Dedifferentiated amniotic fluid mesenchymal stem cell (primary cell): ENCODE results near the gene STAG1.
"Not testable (repeated sequence)": the region's sequence is repeated elsewhere in the genome, so short reads cannot be mapped to it uniquely, and the experiment has no call there.

Source experiments
- DNase-seq: peaks from one replicate; pipeline ENCODE4 v3.0.0-alpha.2; 2016; ENCODE audit errors: extremely low spot score

The STAG1 gene

GRCh38 chr3:136703429-136703828, 48.7 kb downstream of the STAG1 start:
- no peak for DNase-seq

GRCh38 chr3:136699271-136699828, 52.8 kb downstream of the STAG1 start:
- no peak for DNase-seq

GRCh38 chr3:136698361-136698760, 53.8 kb downstream of the STAG1 start:
- no peak for DNase-seq

GRCh38 chr3:136696797-136697196, 55.4 kb downstream of the STAG1 start:
- DNase-seq, result no peak

- DNase-seq, result no peak
These were observed 57.9 kb downstream of the STAG1 start for GRCh38 chr3:136694321-136694720.

GRCh38 chr3:136690599-136690998, 61.6 kb downstream of the STAG1 start:
- no peak for DNase-seq

- DNase-seq, result no peak
These were observed 66.3 kb downstream of the STAG1 start for GRCh38 chr3:136685882-136686281.

GRCh38 chr3:136682740-136683312, 69.4 kb downstream of the STAG1 start:
- DNase-seq, result no peak

- DNase-seq, result no peak
These were observed 73.2 kb downstream of the STAG1 start for GRCh38 chr3:136678981-136679380.

GRCh38 chr3:136676009-136676408, 76.2 kb downstream of the STAG1 start:
- DNase-seq, result no peak

- no peak for DNase-seq
These were observed 76.9 kb downstream of the STAG1 start for GRCh38 chr3:136675150-136675858.

GRCh38 chr3:136672457-136672856, 79.7 kb downstream of the STAG1 start:
- no peak for DNase-seq

GRCh38 chr3:136671921-136672320, 80.3 kb downstream of the STAG1 start:
- DNase-seq, result no peak

GRCh38 chr3:136670166-136670565, 82.0 kb downstream of the STAG1 start:
- DNase-seq, result no peak

- no peak for DNase-seq
These were observed 85.1 kb downstream of the STAG1 start for GRCh38 chr3:136667081-136667480.

GRCh38 chr3:136666301-136666700, 85.9 kb downstream of the STAG1 start:
- DNase-seq, result not testable (repeated sequence)

- DNase-seq, result peak; percentile 47
These were observed 87.4 kb downstream of the STAG1 start for GRCh38 chr3:136664771-136665170.

GRCh38 chr3:136661282-136661681, 90.9 kb downstream of the STAG1 start:
- no peak for DNase-seq

- DNase-seq, result peak; percentile 30
These were observed 93.1 kb downstream of the STAG1 start for GRCh38 chr3:136658946-136659682.

- DNase-seq, result no peak
These were observed 94.7 kb downstream of the STAG1 start for GRCh38 chr3:136657526-136657925.

GRCh38 chr3:136653628-136654027, 98.5 kb downstream of the STAG1 start:
- no peak for DNase-seq

GRCh38 chr3:136651581-136651980, 100.6 kb downstream of the STAG1 start:
- DNase-seq, result no peak

- DNase-seq, result no peak
These were observed 101.7 kb downstream of the STAG1 start for GRCh38 chr3:136650461-136650860.
